Prostate gland (tissue), 2 donors: ENCODE results near the gene ST6GALNAC3.

ENCODE experiments used
- POLR2A ChIP-seq: fragments of 450-650 bp; IDR thresholded peaks from one replicate; pipeline ENCODE4 v1.6.1; 2016; ENCODE audit warnings: antibody characterized with exemption, mild to moderate bottlenecking
- POLR2AphosphoS5 ChIP-seq: sonication (generic); formaldehyde crosslinking; IDR thresholded peaks from one replicate; pipeline ENCODE4 v1.6.1; 2017; ENCODE audit warnings: antibody characterized with exemption
- TF ChIP-seq, protein P1 (sequence below), 4 experiments: fragments of 200-600 bp in 2 of 4; fragments of 450-650 bp in 2 of 4; sonication (generic) in 2 of 4; IDR thresholded peaks; 1 replicate in 3 of 4; 2 replicates in 1 of 4; pipeline ENCODE4 v1.5.1; 2016 to 2019; ENCODE audit warnings: antibody characterized with exemption in 4 of 4, mild to moderate bottlenecking in 2 of 4, moderate library complexity in 2 of 4

DNA sequence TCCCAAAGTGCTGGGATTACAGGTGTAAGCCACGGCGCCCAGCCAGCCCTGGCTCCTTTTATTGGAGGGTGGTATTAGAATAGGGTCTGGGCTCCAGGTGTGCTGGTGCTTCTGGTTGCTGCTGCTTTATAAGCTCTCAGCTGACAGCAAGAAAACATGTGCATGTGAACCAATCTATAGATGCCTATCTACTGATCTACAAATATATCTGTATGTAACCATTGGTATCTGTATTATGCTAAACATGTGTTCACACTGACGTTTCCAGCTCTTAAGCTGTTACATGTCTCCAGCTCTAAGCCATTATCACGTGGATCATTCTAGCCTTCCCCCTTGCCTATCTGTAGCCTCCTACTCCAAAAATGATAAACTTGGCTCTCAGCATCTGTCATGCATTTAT is 82.4 kb downstream of the ST6GALNAC3 start:
- TF ChIP-seq, protein P1, sequence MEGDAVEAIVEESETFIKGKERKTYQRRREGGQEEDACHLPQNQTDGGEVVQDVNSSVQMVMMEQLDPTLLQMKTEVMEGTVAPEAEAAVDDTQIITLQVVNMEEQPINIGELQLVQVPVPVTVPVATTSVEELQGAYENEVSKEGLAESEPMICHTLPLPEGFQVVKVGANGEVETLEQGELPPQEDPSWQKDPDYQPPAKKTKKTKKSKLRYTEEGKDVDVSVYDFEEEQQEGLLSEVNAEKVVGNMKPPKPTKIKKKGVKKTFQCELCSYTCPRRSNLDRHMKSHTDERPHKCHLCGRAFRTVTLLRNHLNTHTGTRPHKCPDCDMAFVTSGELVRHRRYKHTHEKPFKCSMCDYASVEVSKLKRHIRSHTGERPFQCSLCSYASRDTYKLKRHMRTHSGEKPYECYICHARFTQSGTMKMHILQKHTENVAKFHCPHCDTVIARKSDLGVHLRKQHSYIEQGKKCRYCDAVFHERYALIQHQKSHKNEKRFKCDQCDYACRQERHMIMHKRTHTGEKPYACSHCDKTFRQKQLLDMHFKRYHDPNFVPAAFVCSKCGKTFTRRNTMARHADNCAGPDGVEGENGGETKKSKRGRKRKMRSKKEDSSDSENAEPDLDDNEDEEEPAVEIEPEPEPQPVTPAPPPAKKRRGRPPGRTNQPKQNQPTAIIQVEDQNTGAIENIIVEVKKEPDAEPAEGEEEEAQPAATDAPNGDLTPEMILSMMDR (IDR thresholded peaks at IDR 0.05): no peak
- TF ChIP-seq POLR2A: no peak
- no peak for TF ChIP-seq POLR2AphosphoS5
